Esophagus (tissue), 2 donors: ENCODE data around the gene MICU2. TPM values are rescaled to one million over a fixed set of nuclear protein-coding genes. Genes with fewer than 3 reads are reported as not detected.
"Not testable (repeated sequence)": the region's sequence is repeated elsewhere in the genome, so short reads cannot be mapped to it uniquely, and the experiment has no call there.

Source experiments
- H3K27ac ChIP-seq, 2 donors: one replicate each; pipeline ENCODE4 v1.5.1; 2013; ENCODE audit warnings: low read depth in 2 of 2, mild to moderate bottlenecking in 2 of 2, inconsistent platforms in 1 of 2, low read length in 1 of 2, moderate library complexity in 1 of 2
- H3K27me3 ChIP-seq, 2 donors: one replicate each; pipeline ENCODE4 v1.6.1; 2013; ENCODE audit warnings: low read length in 2 of 2, control low read depth in 1 of 2, mild to moderate bottlenecking in 1 of 2; ENCODE audit not compliant: insufficient read depth in 2 of 2, control insufficient read depth in 1 of 2
- H3K36me3 ChIP-seq, 2 donors: one replicate each; pipeline ENCODE4 v1.6.1; 2013; ENCODE audit warnings: low read length in 1 of 2; ENCODE audit not compliant: control insufficient read depth in 2 of 2, insufficient read depth in 2 of 2
- H3K4me1 ChIP-seq, 2 donors: one replicate each; pipeline ENCODE4 v1.6.1; 2013; ENCODE audit warnings: low read length in 1 of 2; ENCODE audit not compliant: control insufficient read depth in 2 of 2, insufficient read depth in 2 of 2
- H3K4me3 ChIP-seq, 2 donors: one replicate each; pipeline ENCODE4 v1.5.1; 2013; ENCODE audit warnings: low read length in 2 of 2, mild to moderate bottlenecking in 2 of 2, low read depth in 1 of 2, moderate library complexity in 1 of 2
- H3K9me3 ChIP-seq, 2 donors: one replicate each; pipeline ENCODE4 v1.6.1; 2013; ENCODE audit warnings: mild to moderate bottlenecking in 2 of 2, low read depth in 1 of 2, low read length in 1 of 2, moderate library complexity in 1 of 2; ENCODE audit not compliant: control insufficient read depth in 2 of 2, insufficient read depth in 1 of 2
- WGBS, 2 donors: extraction: QIAGEN DNeasy Blood & Tissue Kit; methylation state at CpG; one replicate each; pipeline ENCODE4 v1.1.7; 2013; 5-methylcytosine and 5-hydroxymethylcytosine counted together
- polyA plus RNA-seq, 2 donors: library from polyadenylated mRNA; stranded (reverse); fragments of 200-250 nt; gene quantifications; one replicate each; pipeline ENCODE4 v1.2.3, GENCODE V29; 2013
- donor health status: healthy with polysubstance abuse.
- donor health status: Bipolar disorder and iron deficiency.

The MICU2 gene
- polyA plus RNA-seq, 2 donors, result 23.6 to 26.3 TPM

- Histone ChIP-seq H3K27me3 (no peaks in the 10 kb centered on the region), H3K27ac (no peak overlapping the region), H3K4me3 (no peak overlapping the region), H3K36me3 (no peaks in the 10 kb centered on the region), H3K4me1 (peaks cover 0 to 6% of the 10 kb centered on the region in 2 donors), H3K9me3 (no peaks in the 10 kb centered on the region)
These were observed 7.2 kb downstream of the MICU2 start for GRCh38 chr13:21596722-21597121.

GRCh38 chr13:21595546-21595822 lies 8.5 kb downstream of the MICU2 start:
- no peak overlapping the region for H3K27ac ChIP-seq
- H3K36me3 ChIP-seq, result no peaks in the 10 kb centered on the region
- H3K27me3 ChIP-seq, result no peaks in the 10 kb centered on the region
- peaks cover 0 to 6% of the 10 kb centered on the region in 2 donors for H3K4me1 ChIP-seq
- no peak overlapping the region for H3K4me3 ChIP-seq
- H3K9me3 ChIP-seq, result no peaks in the 10 kb centered on the region

GRCh38 chr13:21594715-21595545 lies 9.0 kb downstream of the MICU2 start:
- H3K27ac ChIP-seq, result no peak overlapping the region
- no peaks in the 10 kb centered on the region for H3K9me3 ChIP-seq
- H3K36me3 ChIP-seq, result no peaks in the 10 kb centered on the region
- no peaks in the 10 kb centered on the region for H3K27me3 ChIP-seq
- 73 to 93% methylated on average over 3 of the region's 3 CpGs for WGBS, 2 donors
- no peak overlapping the region for H3K4me3 ChIP-seq
- H3K4me1 ChIP-seq, result peaks cover 0 to 6% of the 10 kb centered on the region in 2 donors

GRCh38 chr13:21590665-21591456 lies 13.1 kb downstream of the MICU2 start:
- not testable (repeated sequence) for H3K4me1 ChIP-seq, H3K36me3 ChIP-seq, H3K9me3 ChIP-seq, H3K27me3 ChIP-seq, H3K4me3 ChIP-seq, H3K27ac ChIP-seq
- 94 to 95% methylated on average over 11 of the region's 11 CpGs for WGBS, 2 donors

GRCh38 chr13:21590231-21590630 lies 13.7 kb downstream of the MICU2 start:
- Histone ChIP-seq H3K36me3 (no peaks in the 10 kb centered on the region), H3K9me3 (no peaks in the 10 kb centered on the region), H3K27ac (no peak overlapping the region), H3K4me1 (peaks cover 0 to 2% of the 10 kb centered on the region in 2 donors), H3K27me3 (no peaks in the 10 kb centered on the region), H3K4me3 (no peak overlapping the region)
- WGBS, 2 donors, result 93 to 94% methylated on average over 5 of the region's 5 CpGs

- H3K4me3 ChIP-seq, H3K27me3 ChIP-seq, H3K36me3 ChIP-seq, H3K4me1 ChIP-seq, H3K27ac ChIP-seq, H3K9me3 ChIP-seq: not testable (repeated sequence)
- 84 to 86% methylated on average over 6 of the region's 6 CpGs for WGBS, 2 donors
These were observed 14.5 kb downstream of the MICU2 start for GRCh38 chr13:21589510-21589909.

- H3K36me3 ChIP-seq, H3K27ac ChIP-seq, H3K9me3 ChIP-seq, H3K27me3 ChIP-seq, H3K4me3 ChIP-seq, H3K4me1 ChIP-seq: not testable (repeated sequence)
- whole genome bisulfite sequencing, 2 donors, result 94 to 95% methylated on average over 5 of the region's 5 CpGs
These were observed 15.6 kb downstream of the MICU2 start for GRCh38 chr13:21588411-21588810.

- H3K4me1 ChIP-seq, result no peaks in the 10 kb centered on the region
- peaks cover 0 to 3% of the 10 kb centered on the region in 2 donors for H3K9me3 ChIP-seq
- WGBS, 2 donors, result 72 to 74% methylated on average over 1 of the region's 1 CpG
- no peaks in the 10 kb centered on the region for H3K36me3 ChIP-seq
- H3K27me3 ChIP-seq, result no peaks in the 10 kb centered on the region
- no peak overlapping the region for H3K4me3 ChIP-seq
- H3K27ac ChIP-seq, result no peak overlapping the region
These were observed 18.9 kb downstream of the MICU2 start for GRCh38 chr13:21584973-21585592.

GRCh38 chr13:21583478-21583877 lies 20.5 kb downstream of the MICU2 start:
- Histone ChIP-seq H3K27ac (no peak overlapping the region), H3K4me1 (no peaks in the 10 kb centered on the region), H3K27me3 (no peaks in the 10 kb centered on the region), H3K9me3 (peaks cover 0 to 3% of the 10 kb centered on the region in 2 donors), H3K36me3 (no peaks in the 10 kb centered on the region), H3K4me3 (no peak overlapping the region)
- 86 to 87% methylated on average over 2 of the region's 2 CpGs for WGBS, 2 donors
